OCI-LY7 (cell line): ENCODE data around the gene PITX2.

Source experiments
- CTCF ChIP-seq: fragments of 200-600 bp; sonication (generic); conservative IDR thresholded peaks from 2 replicates; pipeline ENCODE4 v1.5.1; 2014; ENCODE audit warnings: mild to moderate bottlenecking, antibody characterized with exemption, low read length, moderate library complexity, mixed read lengths
- EZH2phosphoT487 ChIP-seq: fragments of 200-600 bp; sonication (generic); IDR thresholded peaks from 2 replicates; pipeline ENCODE4 v1.6.1; 2018; ENCODE audit warnings: low read depth, borderline replicate concordance, mild to moderate bottlenecking, mixed run types, antibody characterized with exemption, low read length, moderate library complexity, mixed read lengths

- TF ChIP-seq CTCF (no peak), EZH2phosphoT487 (no peak)
Observed at GRCh38 chr4:110597582-110597981, 25.3 kb downstream of the PITX2 start.
